OCI-M1 (cell line): ENCODE results near the gene HSPA1A.
A peak's percentile ranks its signal among the peaks of the same experiment; 100 is the strongest.

Experiments
- DNase-seq: peaks from one replicate; lab custom pipeline; 2025; lab: John Stamatoyannopoulos, UW

HSPA1A gene

GRCh38 chr6:31815025-31815838 lies at the start of gene HSPA1A, which contains the start of gene HSPA1L:
HSPA1A (plus strand) TSS chr6:31815543; CDS start chr6:31815757, 214 bp downstream.
HSPA1L (minus strand) TSS chr6:31815283; CDS start chr6:31811972, 3,311 bp downstream.
- peak; percentile 98 for DNase-seq

- no peak for DNase-seq
Observed at GRCh38 chr6:31765559-31765909, 49.8 kb upstream of the HSPA1A start.

- no peak for DNase-seq
Observed at GRCh38 chr6:31765910-31766794, 49.2 kb upstream of the HSPA1A start.

GRCh38 chr6:31767096-31767645 lies 48.2 kb upstream of the HSPA1A start:
- no peak for DNase-seq

GRCh38 chr6:31768363-31769257 lies 46.7 kb upstream of the HSPA1A start:
- no peak for DNase-seq

GRCh38 chr6:31769684-31770371 lies 45.5 kb upstream of the HSPA1A start:
- peak; percentile 96 for DNase-seq

- no peak for DNase-seq
Observed at GRCh38 chr6:31770860-31771259, 44.5 kb upstream of the HSPA1A start.

GRCh38 chr6:31771992-31772358 lies 43.4 kb upstream of the HSPA1A start:
- DNase-seq: no peak

GRCh38 chr6:31775184-31775583 lies 40.2 kb upstream of the HSPA1A start:
- DNase-seq: no peak

- DNase-seq: no peak
Observed at GRCh38 chr6:31775633-31776484, 39.5 kb upstream of the HSPA1A start.

- peak; percentile 88 for DNase-seq
Observed at GRCh38 chr6:31776485-31776988, 38.8 kb upstream of the HSPA1A start.

GRCh38 chr6:31776989-31777666 lies 38.2 kb upstream of the HSPA1A start, which contains the start of gene VWA7:
VWA7 (minus strand) TSS chr6:31777328; CDS start chr6:31776779, 549 bp downstream.
- DNase-seq: peak; percentile 98

- no peak for DNase-seq
Observed at GRCh38 chr6:31777667-31778050, 37.7 kb upstream of the HSPA1A start.

- no peak for DNase-seq
Observed at GRCh38 chr6:31778193-31778592, 37.1 kb upstream of the HSPA1A start.

GRCh38 chr6:31778999-31779885 lies 36.1 kb upstream of the HSPA1A start:
- no peak for DNase-seq

GRCh38 chr6:31779908-31780307 lies 35.4 kb upstream of the HSPA1A start:
- DNase-seq: no peak

GRCh38 chr6:31780507-31781243 lies 34.7 kb upstream of the HSPA1A start:
- no peak for DNase-seq
